Astrocyte of the hippocampus (primary cell): ENCODE results near the gene GRIN3A.
A peak's percentile ranks its signal among the peaks of the same experiment; 100 is the strongest.

ENCODE experiments used
- DNase-seq: peaks from one replicate; pipeline ENCODE4 v3.0.0; 2011; ENCODE audit warnings: low read depth, low spot score

GRIN3A gene

GRCh38 chr9:101634741-101635409, 103.6 kb downstream of the GRIN3A start:
- DNase-seq, result no peak

- no peak for DNase-seq
Observed at GRCh38 chr9:101632611-101633010, 105.8 kb downstream of the GRIN3A start.

- no peak for DNase-seq
Observed at GRCh38 chr9:101631892-101632291, 106.6 kb downstream of the GRIN3A start.

- DNase-seq, result no peak
Observed at GRCh38 chr9:101629636-101630035, 108.8 kb downstream of the GRIN3A start.

- DNase-seq, result peak; percentile 31
Observed at GRCh38 chr9:101628173-101628572, 110.3 kb downstream of the GRIN3A start.

- no peak for DNase-seq
Observed at GRCh38 chr9:101626295-101626694, 112.2 kb downstream of the GRIN3A start.

- no peak for DNase-seq
Observed at GRCh38 chr9:101625876-101626275, 112.6 kb downstream of the GRIN3A start.

GRCh38 chr9:101620452-101620851, 118.0 kb downstream of the GRIN3A start:
- no peak for DNase-seq

- DNase-seq, result peak; percentile 1
Observed at GRCh38 chr9:101618698-101619097, 119.7 kb downstream of the GRIN3A start.

- DNase-seq, result no peak
Observed at GRCh38 chr9:101605547-101605946, 132.9 kb downstream of the GRIN3A start.

- no peak for DNase-seq
Observed at GRCh38 chr9:101604296-101604695, 134.2 kb downstream of the GRIN3A start.

GRCh38 chr9:101601904-101602765, 136.3 kb downstream of the GRIN3A start:
- DNase-seq, result peak; percentile 68

GRCh38 chr9:101594796-101595195, 143.7 kb downstream of the GRIN3A start, which contains the start of gene PPP3R2:
PPP3R2 (minus strand) TSS chr9:101594969; CDS start chr9:101594921, 48 bp downstream.
- DNase-seq, result no peak

- no peak for DNase-seq
Observed at GRCh38 chr9:101593345-101593744, 145.1 kb downstream of the GRIN3A start.

- no peak for DNase-seq
Observed at GRCh38 chr9:101592788-101593187, 145.7 kb downstream of the GRIN3A start.

GRCh38 chr9:101591787-101592446, 146.5 kb downstream of the GRIN3A start:
- no peak for DNase-seq

- DNase-seq, result no peak
Observed at GRCh38 chr9:101590901-101591300, 147.5 kb downstream of the GRIN3A start.

GRCh38 chr9:101590074-101590473, 148.4 kb downstream of the GRIN3A start:
- peak; percentile 43 for DNase-seq

GRCh38 chr9:101587332-101588043, 151.0 kb downstream of the GRIN3A start:
- DNase-seq, result no peak

GRCh38 chr9:101586651-101587050, 151.8 kb downstream of the GRIN3A start:
- DNase-seq, result no peak

- no peak for DNase-seq
Observed at GRCh38 chr9:101585740-101586139, 152.7 kb downstream of the GRIN3A start.

- DNase-seq, result no peak
Observed at GRCh38 chr9:101582553-101582952, 155.9 kb downstream of the GRIN3A start.
